ENCODE results near the gene TGFB1I1.

TGFB1I1 gene

GRCh38 chr16:31471875-31472708 lies at the start of gene TGFB1I1:
Gene TGFB1I1, plus strand, starts transcription at chr16:31472152. Its CDS starts 37 bp downstream, at chr16:31472189.
- DNase-seq (ENCODE audit: low read depth), result no peak
- no peak for TF ChIP-seq CTCF (conservative IDR thresholded peaks at IDR 0.05; ENCODE audit: low read depth, low read length)
- H3K4me3 ChIP-seq (ENCODE audit: low read length), result peak within 1 kb of the TSS; percentile 63

DNA sequence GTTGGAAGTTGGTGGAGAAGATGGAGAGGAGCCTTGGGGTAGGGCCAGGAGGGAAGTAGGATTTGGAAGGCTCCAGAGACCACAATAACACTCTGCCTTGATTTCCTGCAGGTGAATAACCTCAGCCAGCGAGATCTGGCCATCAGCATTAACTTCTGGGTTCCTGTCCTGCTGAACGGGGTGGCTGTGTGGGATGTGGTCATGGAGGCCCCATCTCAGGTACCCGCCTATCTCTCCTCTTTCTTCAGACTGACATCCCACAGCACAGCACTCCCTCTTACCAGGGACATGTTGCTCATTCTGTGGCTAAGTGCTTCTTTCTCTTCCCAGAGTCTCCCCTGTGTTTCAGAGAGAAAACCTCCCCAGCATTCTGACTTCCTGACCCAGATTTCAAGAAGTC lies 48.7 kb upstream of the TGFB1I1 start:
- TF ChIP-seq CTCF (conservative IDR thresholded peaks at IDR 0.05; ENCODE audit: low read depth, low read length), result no peak
- DNase-seq (ENCODE audit: low read depth), result no peak
- H3K4me3 ChIP-seq (ENCODE audit: low read length), result no peak overlapping the region

DNA sequence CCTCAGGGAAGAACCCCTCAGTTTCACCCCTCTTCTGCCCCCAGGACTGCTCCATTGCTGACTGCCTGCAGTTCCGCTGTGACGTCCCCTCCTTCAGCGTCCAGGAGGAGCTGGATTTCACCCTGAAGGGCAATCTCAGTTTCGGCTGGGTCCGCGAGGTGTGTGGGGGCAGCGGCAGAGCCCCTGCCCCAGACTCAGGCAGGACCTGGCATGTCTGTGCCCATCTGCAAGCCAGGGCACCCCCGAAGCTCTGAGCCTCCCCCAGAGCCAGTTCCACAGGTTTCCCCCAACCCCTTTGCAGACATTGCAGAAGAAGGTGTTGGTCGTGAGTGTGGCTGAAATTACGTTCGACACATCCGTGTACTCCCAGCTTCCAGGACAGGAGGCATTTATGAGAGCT lies 48.2 kb upstream of the TGFB1I1 start:
- H3K4me3 ChIP-seq (ENCODE audit: low read length), result no peak overlapping the region
- no peak for DNase-seq (ENCODE audit: low read depth)
- TF ChIP-seq CTCF (conservative IDR thresholded peaks at IDR 0.05; ENCODE audit: low read depth, low read length), result no peak

GRCh38 chr16:31427441-31428278 lies 44.3 kb upstream of the TGFB1I1 start:
- no peak for DNase-seq (ENCODE audit: low read depth)
- H3K4me3 ChIP-seq (ENCODE audit: low read length), result no peak overlapping the region

DNA sequence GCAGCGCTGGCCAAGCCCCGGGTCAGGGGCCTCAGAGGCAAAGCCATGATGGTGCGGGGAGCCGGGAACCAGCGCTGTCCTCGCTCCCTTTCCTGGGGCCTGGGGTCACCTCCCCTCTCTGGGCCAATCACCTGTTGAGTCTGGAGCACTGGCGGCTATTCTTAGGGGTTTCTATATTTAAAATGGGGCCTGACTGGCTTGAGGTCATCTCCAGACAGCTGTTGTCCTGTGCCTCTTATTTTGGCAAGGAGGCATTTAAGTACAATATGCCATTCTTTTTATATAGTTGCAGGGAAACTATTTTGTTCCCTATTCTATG lies 43.7 kb upstream of the TGFB1I1 start, which contains the start of gene COX6A2:
Gene COX6A2, minus strand, starts transcription at position 82 of the 319 bp plus-strand sequence. Its CDS starts 35 bp downstream, at position 47.
- DNase-seq (ENCODE audit: low read depth), result no peak
- TF ChIP-seq CTCF (conservative IDR thresholded peaks at IDR 0.05; ENCODE audit: low read depth, low read length), result no peak
- H3K4me3 ChIP-seq (ENCODE audit: low read length), result no peak within 1 kb of the TSS

More at GRCh38 chr16:31427441-31428278, 44.3 kb upstream of the TGFB1I1 start:
- TF ChIP-seq CTCF (conservative IDR thresholded peaks at IDR 0.05; ENCODE audit: low read depth, low read length), result no peak

DNA sequence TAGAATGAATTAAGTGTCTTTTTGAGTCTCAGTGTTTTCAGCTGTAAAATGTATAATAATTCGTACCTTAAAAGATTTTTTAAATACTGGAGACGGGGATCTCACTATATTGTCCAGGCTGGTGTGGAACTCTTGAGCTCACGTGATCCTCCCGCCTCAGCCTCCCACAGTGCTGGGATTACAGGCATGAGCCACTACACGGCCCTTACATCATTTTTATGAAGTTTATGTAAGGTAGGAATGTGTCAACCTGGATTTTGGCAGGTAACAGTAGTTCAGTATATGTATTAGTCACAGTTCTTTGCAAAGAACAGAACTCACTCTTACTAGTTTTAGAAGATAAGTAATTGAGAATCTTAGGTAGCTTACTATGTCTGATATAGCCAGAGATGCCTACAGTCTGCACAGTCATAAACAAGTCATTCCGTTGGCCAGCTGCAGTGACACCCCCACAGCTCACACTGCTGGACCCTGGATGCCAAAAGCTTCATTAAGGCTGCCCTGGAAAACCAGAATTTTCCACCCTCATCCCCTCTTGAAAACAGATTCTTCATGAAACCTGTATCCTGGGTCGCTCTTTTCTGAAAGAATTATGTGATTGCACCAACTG lies 43.2 kb upstream of the TGFB1I1 start:
- no peak for TF ChIP-seq CTCF (conservative IDR thresholded peaks at IDR 0.05; ENCODE audit: low read depth, low read length)
- DNase-seq (ENCODE audit: low read depth), result no peak
- no peak overlapping the region for H3K4me3 ChIP-seq (ENCODE audit: low read length)

Data from retinal pigment epithelial cell (primary cell).